ENCODE measurements around the gene CASTOR2.
"Not testable (repeated sequence)": the region's sequence is repeated elsewhere in the genome, so short reads cannot be mapped to it uniquely, and the experiment has no call there.

DNA sequence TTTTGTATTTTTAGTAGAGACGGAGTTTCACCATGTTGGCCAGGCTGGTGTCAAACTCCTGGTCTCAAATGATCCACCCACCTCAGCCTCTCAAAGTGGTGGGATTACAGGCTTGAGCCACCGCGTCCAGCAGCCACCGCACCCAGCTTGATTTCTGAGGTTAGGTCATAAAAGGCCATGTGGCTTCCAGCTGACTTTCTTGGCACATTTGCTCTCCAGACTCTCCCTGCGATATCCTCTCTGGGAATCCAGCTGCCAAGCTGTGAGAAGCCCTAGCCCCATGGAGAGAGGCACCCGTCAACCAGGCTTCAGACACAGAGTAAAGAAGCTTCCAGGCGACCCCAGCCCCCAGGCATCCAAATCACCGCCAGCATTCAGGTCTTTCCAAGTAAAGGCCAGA, 10.7 kb upstream of the CASTOR2 start:
- TF ChIP-seq, protein P1, sequence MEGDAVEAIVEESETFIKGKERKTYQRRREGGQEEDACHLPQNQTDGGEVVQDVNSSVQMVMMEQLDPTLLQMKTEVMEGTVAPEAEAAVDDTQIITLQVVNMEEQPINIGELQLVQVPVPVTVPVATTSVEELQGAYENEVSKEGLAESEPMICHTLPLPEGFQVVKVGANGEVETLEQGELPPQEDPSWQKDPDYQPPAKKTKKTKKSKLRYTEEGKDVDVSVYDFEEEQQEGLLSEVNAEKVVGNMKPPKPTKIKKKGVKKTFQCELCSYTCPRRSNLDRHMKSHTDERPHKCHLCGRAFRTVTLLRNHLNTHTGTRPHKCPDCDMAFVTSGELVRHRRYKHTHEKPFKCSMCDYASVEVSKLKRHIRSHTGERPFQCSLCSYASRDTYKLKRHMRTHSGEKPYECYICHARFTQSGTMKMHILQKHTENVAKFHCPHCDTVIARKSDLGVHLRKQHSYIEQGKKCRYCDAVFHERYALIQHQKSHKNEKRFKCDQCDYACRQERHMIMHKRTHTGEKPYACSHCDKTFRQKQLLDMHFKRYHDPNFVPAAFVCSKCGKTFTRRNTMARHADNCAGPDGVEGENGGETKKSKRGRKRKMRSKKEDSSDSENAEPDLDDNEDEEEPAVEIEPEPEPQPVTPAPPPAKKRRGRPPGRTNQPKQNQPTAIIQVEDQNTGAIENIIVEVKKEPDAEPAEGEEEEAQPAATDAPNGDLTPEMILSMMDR (IDR thresholded peaks at IDR 0.05; ENCODE audit: low read depth, low read length): not testable (repeated sequence)
- not testable (repeated sequence) for TF ChIP-seq EZH2phosphoT487 (IDR thresholded peaks at IDR 0.05; ENCODE audit: low read depth)

All from OCI-LY3 (cell line).